ENCODE measurements around the gene CTIF. TPM values are rescaled to one million over a fixed set of nuclear protein-coding genes. Genes with fewer than 3 reads are reported as not detected.

Gene CTIF
- total RNA-seq, 2 donors from 2014 or later: 64.9 to 70.6 TPM

DNA sequence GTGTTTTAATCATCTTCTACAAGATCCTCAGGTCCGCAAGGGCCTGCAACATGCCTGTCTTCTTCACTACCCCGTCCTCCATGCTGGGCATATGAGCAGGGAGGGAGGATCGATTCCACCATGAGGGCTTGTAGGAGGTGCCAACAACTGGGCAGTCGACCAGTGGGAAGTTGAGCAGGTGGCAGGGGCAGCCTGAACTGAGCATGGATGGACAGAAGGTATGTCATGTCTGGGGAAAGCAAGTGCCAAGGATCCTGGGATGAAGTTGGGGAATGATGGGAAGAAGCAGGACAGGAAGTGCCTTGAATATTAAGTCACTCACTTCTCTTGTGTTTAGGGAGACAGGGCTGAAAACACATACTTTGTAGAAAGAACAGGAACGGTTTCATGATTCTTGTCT lies 44.7 kb downstream of the CTIF start:
- ATAC-seq (no peak), DNase-seq (no peak)
- intact Hi-C loops (cut with DNase I): no loop called here

DNA sequence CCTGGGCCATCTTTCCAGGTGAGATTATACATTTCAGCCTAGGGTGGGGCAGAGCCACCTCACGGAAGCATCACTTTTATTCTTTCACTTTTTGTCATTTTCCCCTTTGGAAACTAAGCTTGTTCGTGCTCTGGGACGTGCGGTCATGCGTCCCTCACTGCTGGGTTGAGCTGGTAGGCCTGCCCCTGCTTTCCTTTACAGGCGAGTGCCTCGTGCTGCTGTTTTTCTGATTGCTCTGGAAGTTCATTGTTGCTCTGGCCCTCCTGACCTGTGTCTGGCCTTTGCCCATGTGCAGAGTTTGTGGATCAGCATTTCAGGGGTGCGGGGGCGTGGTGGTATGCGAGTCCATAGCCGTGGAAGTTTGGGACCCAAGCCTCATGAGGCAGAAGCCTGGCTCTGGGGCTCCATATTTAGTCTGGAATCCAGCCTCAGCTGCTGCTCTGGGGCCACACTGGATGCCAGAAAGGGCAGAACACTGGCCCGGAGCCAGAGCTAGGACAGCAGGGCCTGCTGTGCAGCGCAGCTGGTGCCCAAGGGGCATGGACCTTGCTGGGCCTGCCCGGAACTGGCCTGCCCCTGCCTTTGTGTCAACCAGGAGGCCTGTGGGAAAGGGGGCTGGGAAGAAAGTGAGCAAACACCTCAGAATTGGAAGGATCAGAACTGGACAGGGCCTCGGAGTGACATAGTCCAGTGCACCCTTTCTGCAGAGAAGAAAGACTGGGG lies 51.1 kb downstream of the CTIF start:
- intact Hi-C loops (cut with DNase I): loop anchor here in 1 of 2 donors (5.0 kb wide), 1 partner anchor 43 kb away; no protein-coding TSS in a partner anchor
- DNase-seq: peak; percentile 73
- peak; percentile 76 to 78 for ATAC-seq

GRCh38 chr18:48590678-48591077 lies 51.8 kb downstream of the CTIF start:
- ATAC-seq (peak; percentile 28 to 72), DNase-seq (peak; percentile 47)
- intact Hi-C loops (cut with DNase I): loop anchor here in 1 of 2 donors (5.0 kb wide), 1 partner anchor 43 kb away; no protein-coding TSS in a partner anchor

DNA sequence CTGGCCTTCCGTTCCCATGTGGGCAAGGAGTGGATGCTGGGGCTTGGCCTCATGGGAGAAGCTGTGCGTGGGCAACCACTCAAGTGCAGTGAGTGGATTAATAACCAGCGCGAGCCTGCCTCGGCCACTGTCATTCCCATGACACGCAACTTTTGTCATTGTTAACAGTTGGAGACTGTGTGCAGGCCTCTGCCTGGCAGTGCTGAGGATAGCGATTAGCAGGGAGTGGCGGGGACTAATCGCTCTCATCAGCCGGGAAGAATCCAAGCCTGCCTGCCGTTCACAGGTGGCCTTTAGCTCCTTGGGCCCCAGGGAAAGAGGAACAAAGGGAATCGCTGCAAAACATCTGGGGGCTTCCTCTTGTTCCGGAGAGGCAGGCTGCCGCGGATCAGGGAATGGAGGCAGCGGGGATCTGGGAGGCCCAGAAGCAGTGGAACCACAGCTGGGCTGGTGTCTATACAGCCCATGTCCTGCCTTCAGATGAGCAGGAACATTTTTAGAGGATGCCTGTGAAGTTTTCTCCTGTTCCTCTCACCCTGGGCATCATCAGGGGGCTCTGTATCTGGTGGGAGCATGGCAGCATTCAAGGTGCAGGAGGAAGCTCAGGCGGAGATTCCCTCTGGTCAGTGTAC lies 53.8 kb downstream of the CTIF start:
- ATAC-seq: peak in 1 of 2 donors; percentile 10
- intact Hi-C loops (cut with DNase I): loop anchor here in 1 of 2 donors (5.0 kb wide), 1 partner anchor 45 kb away; no protein-coding TSS in a partner anchor
- no peak for DNase-seq

GRCh38 chr18:48594471-48595094 lies 55.8 kb downstream of the CTIF start:
- ATAC-seq (peak; percentile 60 to 63), DNase-seq (no peak)
- intact Hi-C loops (cut with DNase I): loop anchor here in 1 of 2 donors (5.0 kb wide), 1 partner anchor 47 kb away; no protein-coding TSS in a partner anchor

DNA sequence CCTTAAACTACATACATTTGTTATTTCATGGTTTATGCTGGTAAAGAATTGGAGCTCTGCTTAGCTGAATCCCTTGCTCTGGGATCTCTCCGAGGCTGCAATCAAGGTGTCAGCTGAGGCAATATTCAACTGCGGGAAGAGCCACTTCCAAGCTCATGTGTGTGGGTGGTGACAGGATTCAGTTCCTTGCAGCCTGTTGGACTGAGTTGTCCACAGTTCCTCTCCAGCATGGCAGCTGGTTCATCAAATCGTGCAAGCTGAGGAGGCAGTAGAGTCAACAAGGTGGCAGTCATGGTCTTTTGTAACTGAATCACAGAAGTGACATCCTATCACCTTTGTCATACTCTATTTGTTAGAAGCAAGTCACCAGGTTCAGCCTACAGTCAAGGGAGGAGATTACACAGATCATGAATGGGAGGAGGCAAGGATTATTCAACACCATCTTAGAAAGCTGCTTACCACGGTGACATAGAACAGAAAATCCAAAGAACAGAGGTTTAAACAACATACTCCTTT lies 56.9 kb downstream of the CTIF start:
- intact Hi-C loops (cut with DNase I): no loop called here
- ATAC-seq (no peak), DNase-seq (no peak)

DNA sequence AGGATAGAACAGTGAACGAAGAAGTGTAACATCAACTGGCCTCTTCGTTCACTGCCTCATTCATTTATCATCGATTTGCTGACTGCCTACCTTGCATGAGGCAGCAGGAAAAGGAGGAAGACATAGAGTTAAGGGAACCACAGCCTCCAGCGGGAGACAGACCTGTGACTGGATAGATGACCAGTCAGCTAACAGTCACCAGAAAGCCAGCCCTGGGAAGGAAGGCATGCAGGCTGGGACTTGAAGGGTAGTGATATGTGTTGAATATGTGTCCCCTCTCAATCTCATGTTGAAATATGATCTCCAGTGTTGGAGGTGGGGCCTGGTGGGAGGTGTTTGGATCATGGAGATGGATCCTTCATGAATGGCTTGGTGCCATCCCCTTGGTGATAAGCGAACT lies 58.3 kb downstream of the CTIF start:
- DNase-seq: no peak
- intact Hi-C loops (cut with DNase I): no loop called here
- ATAC-seq: peak in 1 of 2 donors; percentile 8

DNA sequence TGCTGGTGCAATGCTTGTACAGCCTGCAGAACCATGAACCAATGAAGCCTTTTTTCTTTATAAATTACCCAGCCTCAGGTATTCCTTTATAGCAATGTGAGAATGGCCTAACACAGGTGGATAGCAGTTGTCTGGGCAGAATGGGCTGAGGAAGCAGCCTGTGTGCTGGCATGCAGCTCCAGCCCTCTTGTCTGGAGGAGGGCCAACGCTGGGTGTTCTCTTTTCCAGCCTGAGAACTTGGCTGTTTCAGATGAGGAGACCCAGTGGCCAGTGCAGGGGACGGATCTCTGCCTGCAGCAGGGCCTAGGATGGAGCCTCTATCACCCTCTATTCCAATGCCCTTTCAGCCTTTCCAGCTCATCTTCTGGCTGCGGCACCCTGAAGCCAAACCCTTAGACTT lies 58.8 kb downstream of the CTIF start:
- peak in 1 of 2 donors; percentile 4 for ATAC-seq
- no peak for DNase-seq
- intact Hi-C loops (cut with DNase I): no loop called here

DNA sequence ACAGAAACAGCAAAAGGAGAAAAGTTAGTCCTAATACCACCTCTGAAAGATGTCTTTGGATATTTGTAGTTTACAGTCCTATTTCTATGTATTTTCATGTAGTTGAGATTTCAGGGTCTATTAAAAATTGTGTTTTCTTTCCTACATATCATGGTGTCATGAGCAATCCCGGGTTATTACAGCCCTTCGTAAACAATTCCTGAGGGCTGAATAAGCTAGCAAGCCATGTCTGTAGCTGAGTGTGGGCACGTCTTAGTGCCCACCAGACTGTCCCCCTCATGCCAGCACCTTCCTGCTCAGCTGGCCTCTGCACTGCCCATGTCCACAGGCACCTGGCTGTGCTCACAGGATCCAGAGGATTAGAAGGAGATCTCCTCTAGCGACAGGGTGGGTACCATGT lies 60.6 kb downstream of the CTIF start:
- ATAC-seq (no peak), DNase-seq (no peak)
- intact Hi-C loops (cut with DNase I): no loop called here

DNA sequence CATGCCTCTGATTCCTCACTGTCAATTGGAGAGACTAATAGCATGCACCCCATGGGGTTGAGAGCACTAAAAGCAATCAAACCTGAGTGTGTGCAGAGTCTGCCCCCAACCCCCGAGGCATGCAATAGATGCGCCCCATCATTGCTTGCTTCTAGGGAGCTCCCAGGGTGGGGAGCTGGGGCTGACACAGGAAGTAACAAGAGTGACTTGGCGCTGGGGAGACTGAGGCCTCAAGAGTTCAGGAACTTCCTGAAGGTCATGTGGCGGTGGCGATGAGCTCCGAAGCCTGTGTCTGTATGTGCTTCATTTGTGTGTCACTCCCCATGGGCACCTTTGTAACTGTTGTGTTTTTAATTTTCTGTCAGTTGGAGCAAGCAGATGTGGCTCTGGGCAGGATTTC lies 61.2 kb downstream of the CTIF start:
- no peak for ATAC-seq
- intact Hi-C loops (cut with DNase I): loop anchor here (5.0 to 10.0 kb wide), 2 partner anchors 55 to 58 kb away; no protein-coding TSS in a partner anchor
- no peak for DNase-seq

GRCh38 chr18:48600456-48601090 lies 61.7 kb downstream of the CTIF start:
- DNase-seq (no peak), ATAC-seq (peak; percentile 66 to 70)
- intact Hi-C loops (cut with DNase I): loop anchor here (5.0 to 10.0 kb wide), 2 partner anchors 56 to 58 kb away; no protein-coding TSS in a partner anchor

- intact Hi-C loops (cut with DNase I): loop anchor here (5.0 to 10.0 kb wide), 2 partner anchors 57 to 59 kb away; no protein-coding TSS in a partner anchor
- DNase-seq (no peak), ATAC-seq (no peak)
Observed at GRCh38 chr18:48601343-48601742, 62.5 kb downstream of the CTIF start.

DNA sequence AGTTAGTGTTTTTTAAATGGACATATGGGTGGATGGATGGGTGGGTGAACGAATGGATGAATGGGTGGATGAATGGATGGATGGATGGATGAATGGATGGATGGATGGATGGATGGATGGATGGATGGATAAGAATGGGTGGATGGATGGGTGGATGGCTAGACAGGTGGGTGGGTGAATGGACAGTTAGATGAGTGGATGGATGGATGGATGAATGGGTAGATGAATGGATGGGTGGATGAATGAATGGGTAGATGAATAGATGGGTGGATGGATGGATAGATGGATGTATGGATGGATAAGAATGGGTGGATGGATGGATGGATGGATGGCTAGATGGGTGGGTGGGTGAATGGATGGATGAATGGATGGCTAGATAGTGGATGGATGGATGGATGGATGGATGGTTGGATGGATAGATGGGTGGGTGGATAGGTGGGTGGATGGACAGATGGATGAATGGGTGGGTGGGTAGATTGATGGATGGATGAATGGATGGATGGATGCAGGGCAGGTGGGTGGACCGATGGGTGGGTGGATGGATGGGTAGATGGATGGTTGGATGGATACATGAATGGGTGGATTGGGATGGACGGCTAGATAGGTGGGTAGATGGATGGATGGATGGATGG lies 64.0 kb downstream of the CTIF start:
- intact Hi-C loops (cut with DNase I): loop anchor here (5.0 to 10.0 kb wide), 2 partner anchors 58 to 61 kb away; no protein-coding TSS in a partner anchor
- no peak for ATAC-seq

GRCh38 chr18:48605408-48605845 lies 66.6 kb downstream of the CTIF start:
- no peak for ATAC-seq
- intact Hi-C loops (cut with DNase I): loop anchor here in 1 of 2 donors (10.0 kb wide), 1 partner anchor 61 kb away; no protein-coding TSS in a partner anchor
- DNase-seq: no peak

More for the DNA sequence above, 64.0 kb downstream of the CTIF start:
- DNase-seq: no peak

DNA sequence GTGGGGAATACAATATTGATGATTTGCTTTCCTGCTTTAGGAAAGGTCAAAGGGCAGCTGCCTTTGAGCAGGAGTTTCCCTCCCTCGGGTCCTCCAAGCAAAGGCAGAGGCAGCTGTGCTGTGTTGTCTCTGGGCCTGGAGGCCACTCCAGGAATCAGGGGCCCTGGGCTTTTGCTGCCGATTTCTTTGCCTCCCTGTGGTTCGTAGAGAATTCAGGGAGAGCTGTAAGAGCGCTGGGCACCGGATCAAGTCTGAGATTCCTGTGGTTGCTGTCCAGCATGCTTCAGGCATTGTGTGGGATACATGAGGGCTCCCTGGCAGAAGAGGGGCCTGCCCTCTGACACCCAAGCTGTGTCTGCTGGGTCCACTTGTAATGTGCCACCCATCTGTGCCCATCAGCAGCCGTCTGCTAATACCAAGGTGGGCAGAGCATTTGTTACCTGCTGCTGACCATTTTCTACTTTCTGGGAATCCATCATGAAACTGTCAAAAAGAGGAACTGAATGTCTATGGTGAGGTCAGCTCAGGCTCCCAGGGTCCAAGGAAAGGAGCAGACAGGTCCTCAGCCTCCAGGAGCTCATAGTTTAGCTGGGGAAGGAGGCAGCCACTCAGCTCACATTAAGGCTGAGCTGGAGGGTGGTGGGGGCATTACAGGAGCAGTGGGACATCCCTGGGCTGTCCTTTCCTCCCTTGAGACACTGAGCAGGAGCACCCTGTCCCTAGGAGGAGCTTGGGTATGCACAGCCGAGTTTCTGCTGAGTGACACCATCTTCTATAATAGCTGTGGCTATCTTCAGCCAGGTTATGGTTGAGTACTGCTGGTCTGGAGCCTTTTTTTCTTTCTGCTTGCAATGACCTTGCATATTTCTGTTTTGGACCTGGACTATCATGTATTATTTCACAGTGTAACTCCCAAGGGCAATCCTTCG lies 68.5 kb downstream of the CTIF start:
- intact Hi-C loops (cut with DNase I): loop anchor here in 1 of 2 donors (10.0 kb wide), 1 partner anchor 63 kb away; no protein-coding TSS in a partner anchor
- DNase-seq: peak; percentile 61
- ATAC-seq: peak; percentile 73 to 80

DNA sequence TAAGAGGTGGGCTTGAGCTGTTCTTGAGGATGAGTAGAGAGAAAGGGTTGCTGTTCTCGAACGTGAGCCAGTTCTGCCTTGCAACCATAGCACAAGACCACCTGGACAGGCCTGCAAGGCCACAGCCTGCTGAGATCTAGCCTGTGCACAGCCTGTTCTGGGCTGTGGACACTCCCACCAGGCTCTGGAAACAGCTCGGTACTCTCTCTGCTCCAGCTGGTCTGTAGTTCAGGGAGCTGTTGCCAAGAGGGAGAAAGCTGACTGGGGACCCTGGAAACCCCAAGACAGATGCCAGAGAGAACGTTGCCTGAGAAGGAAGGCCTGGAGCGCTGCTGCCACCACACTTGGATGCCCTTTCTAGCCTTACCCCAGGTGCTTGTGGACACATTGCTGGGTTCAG lies 69.8 kb downstream of the CTIF start:
- intact Hi-C loops (cut with DNase I): loop anchor here in 1 of 2 donors (10.0 kb wide), 1 partner anchor 64 kb away; no protein-coding TSS in a partner anchor
- ATAC-seq (peak in 1 of 2 donors; percentile 64), DNase-seq (no peak)

GRCh38 chr18:48609114-48609513 lies 70.3 kb downstream of the CTIF start:
- DNase-seq (no peak), ATAC-seq (no peak)
- intact Hi-C loops (cut with DNase I): loop anchor here in 1 of 2 donors (10.0 kb wide), 1 partner anchor 64 kb away; no protein-coding TSS in a partner anchor
